ENCODE data around the gene FOXK1.
"Not testable (repeated sequence)": the region's sequence is repeated elsewhere in the genome, so short reads cannot be mapped to it uniquely, and the experiment has no call there.

Gene FOXK1

GRCh38 chr7:4681886-4682620, at the start of gene FOXK1:
Gene FOXK1, plus strand, starts transcription at chr7:4682295. Its CDS starts 14 bp downstream, at chr7:4682309.
- DNase-seq (ENCODE audit: insufficient read length, low spot score) (peak; percentile 88), FAIRE-seq (no peak)
- peak; percentile 62 for TF ChIP-seq POLR2A (IDR thresholded peaks at IDR 0.05; ENCODE audit: low read depth, low read length)

DNA sequence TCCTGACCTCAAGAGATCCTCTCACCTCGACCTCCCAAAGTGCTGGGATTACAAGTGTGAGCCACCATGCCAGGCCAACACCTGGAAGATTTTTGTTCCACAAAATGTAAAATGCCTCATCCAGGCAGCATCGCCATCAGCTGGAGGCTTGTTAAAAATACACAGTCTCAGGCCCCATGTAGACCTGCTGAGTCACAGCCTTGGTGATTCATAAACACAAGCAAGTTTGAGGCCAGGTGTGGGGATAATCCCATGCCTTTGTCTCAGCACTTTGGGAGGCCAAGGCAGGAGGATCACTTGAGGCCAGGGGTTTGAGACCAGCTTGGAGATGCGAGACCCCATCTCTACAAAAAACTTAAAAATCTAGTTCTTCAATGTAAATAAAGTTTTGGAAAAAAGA, 49.1 kb upstream of the FOXK1 start:
- peak; percentile 38 for FAIRE-seq
- no peak for TF ChIP-seq POLR2A (IDR thresholded peaks at IDR 0.05; ENCODE audit: low read depth, low read length)
- peak; percentile 59 for DNase-seq (ENCODE audit: insufficient read length, low spot score)

DNA sequence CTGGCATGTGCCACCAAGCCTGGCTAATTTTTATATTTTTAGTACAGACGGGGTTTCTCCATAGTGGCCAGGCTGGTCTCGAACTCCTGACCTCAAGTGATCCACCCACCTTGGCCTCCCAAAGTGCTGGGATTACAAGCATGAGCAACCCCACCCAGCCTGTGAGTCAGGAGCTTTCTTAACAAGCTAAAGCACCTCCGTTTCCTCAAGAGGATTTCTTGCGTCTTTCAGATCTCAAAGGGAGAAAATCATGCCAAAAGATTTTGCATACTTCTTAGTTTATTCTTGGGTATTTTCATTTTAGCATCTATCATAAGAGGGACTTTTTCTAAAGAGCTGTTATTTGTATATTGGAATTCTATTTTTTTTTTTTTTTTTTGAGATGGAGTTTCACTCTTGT, 47.9 kb upstream of the FOXK1 start:
- DNase-seq (ENCODE audit: insufficient read length, low spot score): no peak
- FAIRE-seq: no peak
- no peak for TF ChIP-seq POLR2A (IDR thresholded peaks at IDR 0.05; ENCODE audit: low read depth, low read length)

GRCh38 chr7:4638781-4639575, 43.1 kb upstream of the FOXK1 start:
- no peak for TF ChIP-seq POLR2A (IDR thresholded peaks at IDR 0.05; ENCODE audit: low read depth, low read length)
- DNase-seq (ENCODE audit: insufficient read length, low spot score) (no peak), FAIRE-seq (no peak)

DNA sequence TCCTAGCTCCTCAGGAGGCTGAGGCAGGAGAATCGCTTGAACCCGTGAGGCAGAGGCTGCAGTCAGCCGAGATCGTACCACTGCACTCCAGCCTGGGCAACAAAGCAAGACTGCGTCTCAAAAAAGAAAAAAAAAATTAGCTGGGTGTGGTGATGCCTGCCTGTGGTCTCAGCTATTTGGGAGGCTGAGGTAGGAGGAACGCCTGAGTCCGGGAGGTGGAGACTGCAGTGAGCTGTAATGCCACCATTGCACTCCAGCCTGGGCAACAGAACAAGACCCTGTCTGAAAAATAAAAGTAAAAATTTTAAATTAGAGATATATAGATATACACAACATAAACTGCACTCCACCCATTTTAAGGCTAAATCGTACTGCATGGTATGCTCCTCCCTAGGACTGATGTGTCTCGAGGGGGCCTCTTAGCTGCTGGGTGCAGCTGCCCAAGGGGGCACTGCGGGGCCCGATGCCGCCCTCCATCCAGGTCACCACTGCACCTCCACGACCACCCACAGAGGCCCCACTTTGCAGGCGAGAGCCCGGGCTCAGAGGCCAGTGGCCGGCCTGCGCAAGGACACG, 40.9 kb upstream of the FOXK1 start:
- TF ChIP-seq POLR2A (IDR thresholded peaks at IDR 0.05; ENCODE audit: low read depth, low read length): no peak; the same call in 1 of the 2 replicates
- FAIRE-seq (no peak), DNase-seq (ENCODE audit: insufficient read length, low spot score) (no peak)

DNA sequence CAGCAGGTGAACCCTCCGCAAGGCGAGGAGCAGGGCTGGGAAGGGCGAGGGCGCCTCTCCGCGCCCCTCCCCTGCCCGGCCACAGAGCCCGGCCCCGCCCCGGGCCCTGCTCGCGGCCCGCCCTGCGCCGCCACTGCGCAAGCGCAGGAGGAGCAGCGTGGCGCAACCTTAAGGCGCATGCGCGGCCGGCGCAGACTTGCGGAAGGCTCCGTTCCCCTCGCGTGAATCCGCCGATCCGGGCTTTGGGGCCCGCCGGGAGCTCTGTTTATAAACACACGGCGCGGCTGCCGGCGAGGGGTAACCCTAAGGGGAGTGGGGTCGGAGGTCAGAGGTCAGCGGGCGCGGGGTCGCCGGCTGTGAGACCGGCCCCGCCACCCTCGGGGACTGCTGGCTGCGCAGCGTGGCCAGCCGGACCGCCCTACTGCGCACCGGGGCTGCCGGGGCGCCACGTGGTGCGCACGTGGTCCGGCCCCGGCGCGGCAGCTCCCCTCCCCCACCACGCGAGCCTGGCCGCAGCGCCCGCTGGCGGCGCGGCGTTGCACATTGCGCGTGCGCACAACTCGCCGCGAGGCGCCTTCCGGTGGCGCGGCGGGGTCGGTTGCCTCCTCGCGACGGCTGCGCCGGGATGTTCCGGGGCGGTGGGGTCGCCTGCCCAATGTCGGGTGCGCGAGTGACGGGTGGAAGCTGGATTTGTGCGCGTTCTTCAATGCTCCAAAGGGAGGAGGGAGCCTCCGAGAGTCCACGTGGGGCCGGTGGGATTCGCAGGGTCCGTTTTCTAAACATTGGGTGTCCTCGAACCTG, 40.2 kb upstream of the FOXK1 start:
- FAIRE-seq (no peak), DNase-seq (ENCODE audit: insufficient read length, low spot score) (peak; percentile 97)
- peak; percentile 99 for TF ChIP-seq POLR2A (IDR thresholded peaks at IDR 0.05; ENCODE audit: low read depth, low read length)

DNA sequence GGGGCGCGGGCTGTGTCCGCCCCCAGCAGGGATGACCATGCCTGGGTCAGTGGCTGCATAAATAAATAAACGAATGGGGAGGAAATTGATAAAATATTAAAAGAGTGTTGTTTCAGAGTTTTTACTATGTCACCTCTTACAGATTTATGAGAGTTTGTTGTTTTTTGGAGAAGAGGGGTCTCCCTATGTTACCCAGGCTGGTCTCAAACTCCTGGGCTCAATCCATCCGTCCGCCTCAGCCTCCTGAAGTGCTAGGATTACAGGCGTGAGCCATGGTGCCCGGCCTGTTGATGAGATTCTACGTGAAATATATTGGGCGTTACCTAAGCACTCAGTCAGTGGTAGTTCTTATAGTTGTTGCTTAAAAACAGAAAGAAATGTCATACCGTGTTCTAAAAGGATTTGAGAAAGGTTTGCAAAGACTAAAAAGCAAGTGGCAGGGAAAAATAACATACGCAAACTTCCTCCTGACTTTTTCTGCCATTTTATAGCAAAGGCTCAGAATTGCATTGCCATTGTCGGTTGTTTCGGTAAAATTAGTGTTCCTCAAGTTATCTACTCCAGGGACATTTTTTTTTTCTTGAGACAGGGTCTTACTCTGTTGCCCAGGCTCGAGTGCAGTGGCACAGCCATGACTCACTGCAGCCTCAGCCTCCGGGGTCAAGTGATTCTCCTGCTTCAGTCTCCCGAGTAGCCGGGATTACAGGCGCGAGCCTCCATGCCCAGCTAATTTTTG, 39.5 kb upstream of the FOXK1 start:
- DNase-seq (ENCODE audit: insufficient read length, low spot score) (no peak), FAIRE-seq (no peak)
- no peak for TF ChIP-seq POLR2A (IDR thresholded peaks at IDR 0.05; ENCODE audit: low read depth, low read length)

DNA sequence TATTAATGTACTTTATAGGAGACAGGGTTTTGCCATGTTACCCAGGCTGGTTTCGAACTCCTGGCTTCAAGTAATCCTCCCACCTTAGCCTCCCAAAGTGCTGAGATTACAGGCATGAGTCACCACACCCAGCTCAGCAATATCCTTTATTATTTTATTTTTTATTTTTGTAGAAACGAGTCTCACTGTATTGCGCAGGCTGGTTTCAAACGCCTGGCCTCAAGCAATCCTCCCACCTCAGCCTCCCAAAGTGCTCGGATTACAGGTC, 39.0 kb upstream of the FOXK1 start:
- FAIRE-seq: not testable (repeated sequence)

GRCh38 chr7:4645246-4645645, 36.8 kb upstream of the FOXK1 start:
- DNase-seq (ENCODE audit: insufficient read length, low spot score) (no peak), FAIRE-seq (no peak)
- TF ChIP-seq POLR2A (IDR thresholded peaks at IDR 0.05; ENCODE audit: low read depth, low read length): no peak

More for the DNA sequence above, 39.0 kb upstream of the FOXK1 start:
- DNase-seq (ENCODE audit: insufficient read length, low spot score): not testable (repeated sequence)

DNA sequence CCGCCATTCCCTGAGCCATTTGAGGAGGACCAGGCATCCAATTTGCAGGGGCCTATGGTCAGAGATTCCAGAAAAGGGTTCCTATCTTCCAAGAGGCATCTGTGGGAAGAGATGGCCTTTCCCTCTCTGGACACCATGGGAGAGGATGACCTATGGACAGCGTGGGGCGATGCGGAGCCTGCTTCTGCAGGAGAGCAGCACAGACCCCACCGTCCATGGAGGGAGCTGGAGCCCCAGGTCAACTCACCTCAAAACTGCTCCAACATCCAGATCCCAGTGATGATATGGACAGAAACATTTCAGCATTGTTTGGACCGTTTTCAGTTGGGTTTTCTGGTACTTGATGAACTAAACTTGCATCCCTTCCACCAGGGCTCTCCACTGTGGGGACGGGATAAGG, 34.0 kb upstream of the FOXK1 start:
- no peak for DNase-seq (ENCODE audit: insufficient read length, low spot score)
- no peak for TF ChIP-seq POLR2A (IDR thresholded peaks at IDR 0.05; ENCODE audit: low read depth, low read length)
- no peak for FAIRE-seq

DNA sequence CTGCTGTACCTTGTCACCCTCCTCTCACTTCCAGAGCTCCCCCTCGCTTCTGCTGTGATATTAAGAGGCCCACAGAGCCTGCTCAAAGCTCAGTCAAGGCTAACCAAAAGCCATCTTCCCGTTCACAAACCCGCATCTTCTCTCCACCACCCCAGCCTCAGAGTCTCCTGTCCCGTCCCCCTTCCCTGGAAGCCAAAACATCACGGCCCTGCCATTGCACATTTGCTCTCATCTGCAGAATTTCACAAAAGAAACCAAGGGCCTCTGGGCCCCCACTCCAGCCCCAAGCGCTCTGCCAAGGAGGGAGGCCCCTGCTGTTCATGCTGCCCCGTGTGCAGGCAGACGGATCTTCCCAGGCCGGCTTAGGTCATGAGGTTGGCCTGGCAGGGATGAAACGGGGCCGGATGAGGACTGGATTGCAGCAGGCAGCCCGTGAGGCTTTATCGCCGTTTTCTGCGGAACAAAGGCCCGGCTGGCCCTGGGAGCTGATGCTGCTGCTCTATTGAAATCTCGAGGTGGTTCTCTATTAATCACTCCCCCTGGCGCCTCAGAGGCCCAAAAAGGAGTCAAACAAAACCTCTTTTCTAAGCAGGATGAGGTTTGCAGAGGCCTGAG, 31.6 kb upstream of the FOXK1 start:
- no peak for TF ChIP-seq POLR2A (IDR thresholded peaks at IDR 0.05; ENCODE audit: low read depth, low read length)
- no peak for FAIRE-seq
- no peak for DNase-seq (ENCODE audit: insufficient read length, low spot score)

- FAIRE-seq: no peak
- TF ChIP-seq POLR2A (IDR thresholded peaks at IDR 0.05; ENCODE audit: low read depth, low read length): no peak
Measured at GRCh38 chr7:4653771-4654170, 28.3 kb upstream of the FOXK1 start.

DNA sequence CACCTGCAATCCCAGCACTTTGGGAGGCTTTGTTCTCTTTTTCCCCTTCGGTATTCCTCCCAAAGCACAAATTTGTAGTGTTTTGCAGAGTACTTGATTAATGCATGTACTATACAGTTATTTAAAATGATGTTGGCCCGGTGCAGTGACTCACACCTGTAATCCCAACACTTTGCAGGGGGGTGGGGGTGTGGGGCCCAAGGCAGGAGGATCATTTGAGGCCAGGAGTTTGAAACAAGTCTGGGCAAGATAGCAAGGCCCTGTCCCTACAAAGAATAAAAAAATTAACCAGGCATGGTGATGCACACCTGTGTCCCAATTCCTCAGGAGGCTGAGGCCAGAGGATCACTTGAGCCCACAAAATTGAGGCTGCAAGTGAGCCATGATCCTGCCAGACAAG, 26.8 kb upstream of the FOXK1 start:
- TF ChIP-seq POLR2A (IDR thresholded peaks at IDR 0.05; ENCODE audit: low read depth, low read length): no peak
- FAIRE-seq (no peak), DNase-seq (ENCODE audit: insufficient read length, low spot score) (no peak)

More at GRCh38 chr7:4653771-4654170, 28.3 kb upstream of the FOXK1 start:
- no peak for DNase-seq (ENCODE audit: insufficient read length, low spot score)

Measured in H54 (cell line).